Measurements from ENCODE around the gene GPER1.

DNA sequence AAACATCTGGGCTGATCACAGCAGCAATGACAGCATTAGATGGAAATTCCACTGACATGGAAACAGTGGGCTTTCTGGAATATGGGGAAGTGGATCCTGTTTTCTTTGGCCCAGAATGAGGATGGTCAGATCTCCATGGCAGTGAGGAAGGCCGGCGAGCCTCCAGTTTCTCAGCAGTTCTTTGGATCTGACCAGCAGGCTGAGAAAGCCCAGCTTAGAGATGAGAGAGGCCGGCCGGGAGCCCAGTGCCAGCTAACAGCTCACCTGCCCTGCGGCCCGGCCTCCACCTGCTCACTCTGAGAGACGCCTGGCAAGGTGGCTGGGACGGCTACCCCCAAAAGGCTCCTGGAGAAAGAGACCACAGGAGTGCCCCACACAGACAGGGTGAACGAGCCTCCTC is 24.2 kb downstream of the GPER1 start:
- no peak for TF ChIP-seq POLR2A (IDR thresholded peaks at IDR 0.05; ENCODE audit: low read depth)
- TF ChIP-seq, protein P1, sequence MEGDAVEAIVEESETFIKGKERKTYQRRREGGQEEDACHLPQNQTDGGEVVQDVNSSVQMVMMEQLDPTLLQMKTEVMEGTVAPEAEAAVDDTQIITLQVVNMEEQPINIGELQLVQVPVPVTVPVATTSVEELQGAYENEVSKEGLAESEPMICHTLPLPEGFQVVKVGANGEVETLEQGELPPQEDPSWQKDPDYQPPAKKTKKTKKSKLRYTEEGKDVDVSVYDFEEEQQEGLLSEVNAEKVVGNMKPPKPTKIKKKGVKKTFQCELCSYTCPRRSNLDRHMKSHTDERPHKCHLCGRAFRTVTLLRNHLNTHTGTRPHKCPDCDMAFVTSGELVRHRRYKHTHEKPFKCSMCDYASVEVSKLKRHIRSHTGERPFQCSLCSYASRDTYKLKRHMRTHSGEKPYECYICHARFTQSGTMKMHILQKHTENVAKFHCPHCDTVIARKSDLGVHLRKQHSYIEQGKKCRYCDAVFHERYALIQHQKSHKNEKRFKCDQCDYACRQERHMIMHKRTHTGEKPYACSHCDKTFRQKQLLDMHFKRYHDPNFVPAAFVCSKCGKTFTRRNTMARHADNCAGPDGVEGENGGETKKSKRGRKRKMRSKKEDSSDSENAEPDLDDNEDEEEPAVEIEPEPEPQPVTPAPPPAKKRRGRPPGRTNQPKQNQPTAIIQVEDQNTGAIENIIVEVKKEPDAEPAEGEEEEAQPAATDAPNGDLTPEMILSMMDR (IDR thresholded peaks at IDR 0.05): no peak
- TF ChIP-seq EP300 (IDR thresholded peaks at IDR 0.05): no peak
